SU-DHL-6 (cell line): ENCODE results near the gene HACE1.
"Not testable (repeated sequence)": the region's sequence is repeated elsewhere in the genome, so short reads cannot be mapped to it uniquely, and the experiment has no call there.

Experiments
- H2AFZ ChIP-seq: fragments of 200-600 bp; sonication (generic); 2 replicates; pipeline ENCODE4 v1.6.1; 2014; ENCODE audit warnings: low read depth, mild to moderate bottlenecking, moderate library complexity, mixed read lengths, antibody characterized with exemption, low read length; ENCODE audit not compliant: severe bottlenecking
- H3F3A ChIP-seq: fragments of 200-600 bp; shearing (Covaris generic); 2 replicates; pipeline ENCODE4 v1.6.0; 2016; ENCODE audit warnings: antibody characterized with exemption, mild to moderate bottlenecking; ENCODE audit not compliant: insufficient read depth
- H3K27ac ChIP-seq: fragments of 200-600 bp; sonication (generic); 2 replicates; pipeline ENCODE4 v1.5.1; 2016; ENCODE audit warnings: low read depth, mild to moderate bottlenecking, low read length, moderate library complexity, mixed read lengths
- H3K27me3 ChIP-seq: fragments of 200-600 bp; sonication (generic), shearing (Covaris generic); 2 replicates; pipeline ENCODE4 v1.6.0; 2014; ENCODE audit warnings: mild to moderate bottlenecking, low read length
- H3K36me3 ChIP-seq: fragments of 200-600 bp; sonication (generic); 2 replicates; pipeline ENCODE4 v1.6.1; 2014; ENCODE audit warnings: mild to moderate bottlenecking, low read length, mixed read lengths
- H3K4me2 ChIP-seq: fragments of 300-600, 200-600 bp; shearing (Covaris generic), sonication (generic); 2 replicates; pipeline ENCODE4 v1.6.0; 2014; ENCODE audit warnings: low read length, low read depth, mild to moderate bottlenecking; ENCODE audit not compliant: poor library complexity, severe bottlenecking
- H3K4me3 ChIP-seq: fragments of 200-600 bp; sonication (generic); 2 replicates; pipeline ENCODE4 v1.5.1; 2014; ENCODE audit warnings: antibody characterized with exemption, low read length, mild to moderate bottlenecking, mixed read lengths; ENCODE audit not compliant: insufficient read depth, poor library complexity, severe bottlenecking
- H3K79me2 ChIP-seq: fragments of 200-600 bp; sonication (generic); 2 replicates; pipeline ENCODE4 v1.6.1; 2014; ENCODE audit warnings: mild to moderate bottlenecking, low read length, moderate library complexity; ENCODE audit not compliant: insufficient read depth
- H3K9ac ChIP-seq: fragments of 200-600 bp; sonication (generic); 2 replicates; pipeline ENCODE4 v1.7.0; 2014; ENCODE audit warnings: mild to moderate bottlenecking, low read length
- H3K9me2 ChIP-seq: fragments of 200-600 bp; sonication (generic); replicated peaks from 2 replicates; pipeline ENCODE4 v1.6.1; 2014; ENCODE audit warnings: low read length; ENCODE audit not compliant: insufficient read depth
- H3K9me3 ChIP-seq: fragments of 200-600 bp; sonication (generic); 2 replicates; pipeline ENCODE4 v1.6.1; 2014; ENCODE audit warnings: low read length, mixed read lengths; ENCODE audit not compliant: insufficient read depth
- H4K20me1 ChIP-seq: fragments of 200-600 bp; sonication (generic); 2 replicates; pipeline ENCODE4 v1.6.1; 2014; ENCODE audit warnings: low read depth, mild to moderate bottlenecking, antibody characterized with exemption, low read length, moderate library complexity, mixed read lengths
- EZH2phosphoT487 ChIP-seq: fragments of 200-600 bp; sonication (generic), shearing (Covaris generic); conservative IDR thresholded peaks from 2 replicates; pipeline ENCODE4 v1.6.1; 2018; ENCODE audit warnings: mild to moderate bottlenecking, antibody characterized with exemption, low read length, moderate library complexity, mixed read lengths
- TF ChIP-seq, protein P1 (sequence below): fragments of 200-600 bp; sonication (generic); IDR thresholded peaks from one replicate; pipeline ENCODE4 v1.5.1; 2017; ENCODE audit warnings: antibody characterized with exemption, mild to moderate bottlenecking, low read length, moderate library complexity; ENCODE audit not compliant: insufficient read depth, poor library complexity, severe bottlenecking

Gene HACE1

DNA sequence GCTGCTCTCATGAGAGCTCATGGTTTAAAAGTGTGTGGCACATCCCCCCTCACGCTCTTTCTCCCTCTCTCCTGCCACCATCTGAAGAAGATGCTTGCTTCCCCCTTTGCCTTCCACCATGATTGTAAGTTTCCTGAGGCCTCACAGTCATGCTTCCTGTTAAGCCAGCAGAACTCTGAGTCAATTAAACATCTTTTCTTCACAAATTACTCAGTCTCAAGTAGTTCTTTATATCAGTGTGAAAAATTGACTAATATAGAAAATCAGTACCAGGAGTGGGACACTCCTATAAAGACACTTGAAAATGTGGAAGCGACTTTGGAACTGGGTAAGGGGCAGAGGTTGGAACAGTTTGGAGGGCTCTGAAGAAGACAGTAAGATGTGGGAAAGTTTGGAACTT, 45.0 kb downstream of the HACE1 start:
- H3K27ac ChIP-seq, result no peak overlapping the region
- no peaks in the 10 kb centered on the region for H4K20me1 ChIP-seq
- no peaks in the 10 kb centered on the region for H3K79me2 ChIP-seq
- no peak overlapping the region for H3K9ac ChIP-seq
- no peak overlapping the region for H3K4me3 ChIP-seq
- no peaks in the 10 kb centered on the region for H3K9me3 ChIP-seq
- H3K4me2 ChIP-seq, result no peak overlapping the region
- H3K36me3 ChIP-seq, result 0 out of 2 replicates have a peak, but pooled peaks cover 2% of the 10 kb centered on the region
- no peaks in the 10 kb centered on the region; the same call in 1 of the 2 replicates for H3F3A ChIP-seq
- TF ChIP-seq EZH2phosphoT487, result no peak
- TF ChIP-seq, protein P1, sequence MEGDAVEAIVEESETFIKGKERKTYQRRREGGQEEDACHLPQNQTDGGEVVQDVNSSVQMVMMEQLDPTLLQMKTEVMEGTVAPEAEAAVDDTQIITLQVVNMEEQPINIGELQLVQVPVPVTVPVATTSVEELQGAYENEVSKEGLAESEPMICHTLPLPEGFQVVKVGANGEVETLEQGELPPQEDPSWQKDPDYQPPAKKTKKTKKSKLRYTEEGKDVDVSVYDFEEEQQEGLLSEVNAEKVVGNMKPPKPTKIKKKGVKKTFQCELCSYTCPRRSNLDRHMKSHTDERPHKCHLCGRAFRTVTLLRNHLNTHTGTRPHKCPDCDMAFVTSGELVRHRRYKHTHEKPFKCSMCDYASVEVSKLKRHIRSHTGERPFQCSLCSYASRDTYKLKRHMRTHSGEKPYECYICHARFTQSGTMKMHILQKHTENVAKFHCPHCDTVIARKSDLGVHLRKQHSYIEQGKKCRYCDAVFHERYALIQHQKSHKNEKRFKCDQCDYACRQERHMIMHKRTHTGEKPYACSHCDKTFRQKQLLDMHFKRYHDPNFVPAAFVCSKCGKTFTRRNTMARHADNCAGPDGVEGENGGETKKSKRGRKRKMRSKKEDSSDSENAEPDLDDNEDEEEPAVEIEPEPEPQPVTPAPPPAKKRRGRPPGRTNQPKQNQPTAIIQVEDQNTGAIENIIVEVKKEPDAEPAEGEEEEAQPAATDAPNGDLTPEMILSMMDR, result no peak
- no peaks in the 10 kb centered on the region for H3K27me3 ChIP-seq
- no peak overlapping the region for H2AFZ ChIP-seq
- no peaks in the 10 kb centered on the region for H3K9me2 ChIP-seq

DNA sequence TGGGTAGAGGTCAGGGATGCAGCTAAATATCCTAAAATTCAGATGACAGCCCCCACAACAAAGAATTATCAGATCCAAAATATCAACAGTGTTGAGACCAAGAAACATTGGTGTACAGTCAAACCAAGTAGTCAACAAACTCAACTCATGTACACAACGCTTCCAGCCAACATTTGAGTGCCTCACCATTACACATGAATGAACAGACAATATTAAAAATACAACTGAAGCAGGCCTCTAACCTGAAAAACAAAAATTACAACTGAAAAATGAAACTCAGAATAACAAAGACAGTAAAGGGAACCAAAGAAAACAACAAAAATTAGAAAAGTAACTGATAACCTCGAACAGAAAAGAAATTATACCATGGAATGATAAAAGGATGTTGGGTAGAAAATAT, 46.2 kb downstream of the HACE1 start:
- no peak overlapping the region for H3K4me3 ChIP-seq
- H3K27me3 ChIP-seq, result no peaks in the 10 kb centered on the region
- H3K27ac ChIP-seq, result no peak overlapping the region
- no peak overlapping the region for H2AFZ ChIP-seq
- no peaks in the 10 kb centered on the region for H3K9me2 ChIP-seq
- H3K79me2 ChIP-seq, result no peaks in the 10 kb centered on the region
- H3K36me3 ChIP-seq, result 0 out of 2 replicates have a peak, but pooled peaks cover 2% of the 10 kb centered on the region
- H3K4me2 ChIP-seq, result no peak overlapping the region
- no peaks in the 10 kb centered on the region for H4K20me1 ChIP-seq
- no peaks in the 10 kb centered on the region for H3K9me3 ChIP-seq
- no peak overlapping the region for H3K9ac ChIP-seq
- H3F3A ChIP-seq, result no peaks in the 10 kb centered on the region; the same call in 1 of the 2 replicates
- TF ChIP-seq, protein P1, result no peak
- no peak for TF ChIP-seq EZH2phosphoT487

DNA sequence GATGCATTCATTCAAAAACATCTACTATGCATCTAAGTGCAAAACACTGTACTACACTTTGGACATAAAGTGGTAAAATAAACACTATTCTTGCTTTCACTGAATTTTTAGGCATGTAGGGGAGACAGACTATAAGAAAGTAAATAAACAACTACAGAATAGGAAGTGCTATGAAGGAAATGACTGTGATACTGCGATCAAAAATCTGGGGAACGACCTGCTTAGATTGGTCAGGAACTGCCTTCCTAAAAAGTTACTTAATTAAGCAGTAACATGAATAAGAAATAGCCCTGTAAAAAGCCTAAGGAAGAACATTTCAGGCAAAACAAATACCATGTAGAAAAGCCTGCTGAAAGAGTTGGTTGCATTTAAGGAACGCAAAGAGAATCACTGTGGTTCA, 50.6 kb downstream of the HACE1 start:
- H3K4me2 ChIP-seq, result no peak overlapping the region
- H3K9ac ChIP-seq, result no peak overlapping the region
- H3K27ac ChIP-seq, result no peak overlapping the region
- no peaks in the 10 kb centered on the region for H3K79me2 ChIP-seq
- H3K4me3 ChIP-seq, result no peak overlapping the region
- no peak for TF ChIP-seq EZH2phosphoT487
- TF ChIP-seq, protein P1, result no peak
- no peaks in the 10 kb centered on the region for H3K27me3 ChIP-seq
- H3K9me3 ChIP-seq, result no peaks in the 10 kb centered on the region
- no peak overlapping the region for H2AFZ ChIP-seq
- no peaks in the 10 kb centered on the region for H4K20me1 ChIP-seq
- H3F3A ChIP-seq, result no peaks in the 10 kb centered on the region; the same call in 1 of the 2 replicates
- H3K9me2 ChIP-seq, result no peaks in the 10 kb centered on the region
- H3K36me3 ChIP-seq, result 0 out of 2 replicates have a peak, but pooled peaks cover 2% of the 10 kb centered on the region

DNA sequence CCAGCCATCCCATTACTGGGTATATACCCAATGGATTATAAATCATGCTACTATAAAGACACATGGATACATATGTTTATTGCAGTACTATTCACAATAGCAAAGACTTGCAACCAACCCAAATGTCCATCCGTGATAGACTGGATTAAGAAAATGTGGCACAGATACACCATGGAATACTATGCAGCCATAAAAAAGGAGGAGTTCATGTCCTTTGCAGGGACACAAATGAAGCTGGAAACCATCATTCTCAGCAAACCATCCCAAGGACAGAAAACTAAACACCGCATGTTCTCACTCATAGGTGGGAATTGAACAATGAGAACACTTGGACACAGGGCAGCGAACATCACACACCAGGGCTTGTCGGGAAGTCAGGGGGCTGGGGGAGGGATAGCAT, 54.4 kb downstream of the HACE1 start:
- not testable (repeated sequence) for H3K9me3 ChIP-seq, H2AFZ ChIP-seq, H3K4me3 ChIP-seq, H3K4me2 ChIP-seq, H3K9ac ChIP-seq, H3F3A ChIP-seq, H3K36me3 ChIP-seq, H3K27me3 ChIP-seq, H3K27ac ChIP-seq, H3K79me2 ChIP-seq, H4K20me1 ChIP-seq, H3K9me2 ChIP-seq
